GM12878 (cell line): ENCODE results near the gene AGPAT4. TPM values are rescaled to one million over a fixed set of nuclear protein-coding genes. Genes with fewer than 3 reads are reported as not detected.

Experiments used
- BHLHE40 ChIP-seq, 2 experiments: fragments of 450-650 bp in 1 of 2; IDR thresholded peaks; 2 replicates each; pipeline ENCODE4 v1.6.1; 2011 to 2017; ENCODE audit warnings: low read depth in 2 of 2, borderline replicate concordance in 1 of 2, improper control_type of control experiment in 1 of 2, low read length in 1 of 2, mild to moderate bottlenecking in 1 of 2
- CBX3 ChIP-seq: fragments of 200-600 bp; sonication (generic); IDR thresholded peaks from 2 replicates; pipeline ENCODE4 v1.6.1; 2016; ENCODE audit warnings: low read depth, borderline replicate concordance
- EP300 ChIP-seq, 2 experiments: fragments of 150-350 bp in 1 of 2; IDR thresholded peaks; 2 replicates each; pipeline ENCODE4 v1.6.1; 2011 to 2012; ENCODE audit warnings: low read depth in 2 of 2, low read length in 2 of 2, borderline replicate concordance in 1 of 2, improper control_type of control experiment in 1 of 2, inconsistent platforms in 1 of 2; ENCODE audit not compliant: control insufficient read depth in 1 of 2
- HCFC1 ChIP-seq: fragments of 150-350 bp; IDR thresholded peaks from 2 replicates; pipeline ENCODE4 v1.6.1; 2014; ENCODE audit warnings: low read length
- HDAC2 ChIP-seq: fragments of 200-600 bp; sonication (generic); IDR thresholded peaks from 2 replicates; pipeline ENCODE4 v1.6.1; 2017
- IRF3 ChIP-seq: fragments of 450-650 bp; IDR thresholded peaks from 2 replicates; pipeline ENCODE4 v1.6.1; 2014; ENCODE audit warnings: mild to moderate bottlenecking
- JUND ChIP-seq: IDR thresholded peaks from 2 replicates; pipeline ENCODE4 v1.6.1; 2012; ENCODE audit warnings: low read depth, mild to moderate bottlenecking, low read length, improper control_type of control experiment, moderate library complexity
- KDM1A ChIP-seq: fragments of 200-600 bp; sonication (generic); IDR thresholded peaks from 2 replicates; pipeline ENCODE4 v1.6.1; 2016; ENCODE audit warnings: borderline replicate concordance
- LARP7 ChIP-seq: fragments of 450-650 bp; IDR thresholded peaks from 2 replicates; pipeline ENCODE4 v1.6.1; 2017; ENCODE audit warnings: mild to moderate bottlenecking
- MEF2A ChIP-seq: IDR thresholded peaks from 2 replicates; pipeline ENCODE4 v1.6.1; 2011; ENCODE audit warnings: low read depth, mild to moderate bottlenecking, low read length, moderate library complexity; ENCODE audit not compliant: insufficient read depth
- MTA2 ChIP-seq: fragments of 450-650 bp; IDR thresholded peaks from 2 replicates; pipeline ENCODE4 v1.6.1; 2016; ENCODE audit warnings: low read depth, mild to moderate bottlenecking, moderate library complexity
- MXI1 ChIP-seq: fragments of 150-350 bp; IDR thresholded peaks from 2 replicates; pipeline ENCODE4 v1.6.1; 2011; ENCODE audit warnings: low read depth, mild to moderate bottlenecking, inconsistent platforms, low read length, improper control_type of control experiment
- MYB ChIP-seq: fragments of 150-350 bp; IDR thresholded peaks from 2 replicates; pipeline ENCODE4 v1.6.1; 2014; ENCODE audit warnings: mild to moderate bottlenecking, low read depth, low read length, borderline replicate concordance
- NFIC ChIP-seq: IDR thresholded peaks from 2 replicates; pipeline ENCODE4 v1.6.1; 2012; ENCODE audit warnings: low read depth, mild to moderate bottlenecking, inconsistent platforms, low read length, moderate library complexity
- NKRF ChIP-seq: fragments of 450-650 bp; conservative IDR thresholded peaks from 2 replicates; pipeline ENCODE4 v1.6.1; 2017; ENCODE audit warnings: mild to moderate bottlenecking, moderate library complexity
- NR2C1 ChIP-seq: fragments of 450-650 bp; IDR thresholded peaks from 2 replicates; pipeline ENCODE4 v1.6.1; 2017; ENCODE audit warnings: antibody characterized with exemption, mild to moderate bottlenecking, moderate library complexity
- PAX8 ChIP-seq: fragments of 450-650 bp; IDR thresholded peaks from 2 replicates; pipeline ENCODE4 v1.6.1; 2017; ENCODE audit warnings: mild to moderate bottlenecking, moderate library complexity
- RAD21 ChIP-seq: IDR thresholded peaks from 2 replicates; pipeline ENCODE4 v1.6.1; 2011; ENCODE audit warnings: mild to moderate bottlenecking, low read depth, low read length, moderate library complexity; ENCODE audit not compliant: insufficient read depth
- RUNX3 ChIP-seq: IDR thresholded peaks from 2 replicates; pipeline ENCODE4 v1.6.1; 2012; ENCODE audit warnings: low read length, inconsistent platforms
- STAT3 ChIP-seq: IDR thresholded peaks from 2 replicates; pipeline ENCODE4 v1.6.1; 2011; ENCODE audit warnings: low read depth, low read length, improper control_type of control experiment
- TCF3 ChIP-seq: IDR thresholded peaks from 2 replicates; pipeline ENCODE4 v1.6.1; 2012; ENCODE audit warnings: low read depth, mild to moderate bottlenecking, low read length, borderline replicate concordance; ENCODE audit not compliant: insufficient read depth
- WRNIP1 ChIP-seq: IDR thresholded peaks from 2 replicates; pipeline ENCODE4 v1.6.1; 2011; ENCODE audit warnings: low read depth, low read length, improper control_type of control experiment, borderline replicate concordance
- ZSCAN29 ChIP-seq: fragments of 450-650 bp; IDR thresholded peaks from 2 replicates; pipeline ENCODE4 v1.6.1; 2017; ENCODE audit warnings: mild to moderate bottlenecking, moderate library complexity
- polyA plus RNA-seq, 11 experiments: library from polyadenylated mRNA; depleted of rRNA in 4 of 11; unstranded in 6 of 11; stranded (reverse) in 5 of 11; fragments of >200 nt; fragmentation: Nextera tagmentation in 4 of 11; fragmentation: Illumina TruSeq in 1 of 11; extraction: Ambion mirVana in 4 of 11; extraction: Trizol in 1 of 11; gene quantifications; 1 replicate in 1 of 11; 2 replicates in 10 of 11; pipeline versions ENCODE4 v1.2.1 to v1.2.3, GENCODE V29; 2011 to 2016; ENCODE audit warnings: inconsistent platforms in 2 of 11, missing spikeins in 2 of 11, low read depth in 1 of 11
- total RNA-seq, 4 experiments: library from RNA; depleted of rRNA in 3 of 4; stranded (reverse); fragments of >200 nt in 3 of 4; fragmentation: Illumina TruSeq in 1 of 4; extraction: Trizol in 1 of 4; gene quantifications; 2 replicates each; pipeline versions ENCODE4 v1.2.1 to v1.2.3, GENCODE V29; 2013 to 2021
- TF ChIP-seq, protein P1 (sequence below): IDR thresholded peaks from 2 replicates; pipeline ENCODE4 v1.6.1; 2012; ENCODE audit warnings: low read depth, low read length, improper control_type of control experiment
- TF ChIP-seq, protein P2 (sequence below): IDR thresholded peaks from 2 replicates; pipeline ENCODE4 v1.6.1; 2011; ENCODE audit warnings: mild to moderate bottlenecking, low read depth, low read length, moderate library complexity; ENCODE audit not compliant: insufficient replicate concordance

AGPAT4 gene
- total and polyA plus RNA-seq, 10 of the 15 experiments (the other 5 are each of a cell fraction or from before 2014, with no cell fraction given): 0.34 to 2.2 (median 1.3) TPM

- TF ChIP-seq, protein P1, sequence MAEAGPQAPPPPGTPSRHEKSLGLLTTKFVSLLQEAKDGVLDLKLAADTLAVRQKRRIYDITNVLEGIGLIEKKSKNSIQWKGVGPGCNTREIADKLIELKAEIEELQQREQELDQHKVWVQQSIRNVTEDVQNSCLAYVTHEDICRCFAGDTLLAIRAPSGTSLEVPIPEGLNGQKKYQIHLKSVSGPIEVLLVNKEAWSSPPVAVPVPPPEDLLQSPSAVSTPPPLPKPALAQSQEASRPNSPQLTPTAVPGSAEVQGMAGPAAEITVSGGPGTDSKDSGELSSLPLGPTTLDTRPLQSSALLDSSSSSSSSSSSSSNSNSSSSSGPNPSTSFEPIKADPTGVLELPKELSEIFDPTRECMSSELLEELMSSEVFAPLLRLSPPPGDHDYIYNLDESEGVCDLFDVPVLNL: no peak
- TF ChIP-seq MYB (no peak), NR2C1 (no peak), NKRF (no peak), EP300 (IDR thresholded peaks at IDR 0.05; ENCODE audit: borderline replicate concordance in 1 of 2, control insufficient read depth in 1 of 2, low read depth in 2 of 2, low read length in 2 of 2) (no peak), CBX3 (no peak), HCFC1 (no peak), NFIC (no peak), MXI1 (no peak), RAD21 (no peak), IRF3 (no peak), JUND (no peak), RUNX3 (no peak), STAT3 (no peak), HDAC2 (no peak), ZSCAN29 (no peak), MEF2A (no peak), PAX8 (no peak), BHLHE40 (IDR thresholded peaks at IDR 0.05; ENCODE audit: borderline replicate concordance in 1 of 2, low read depth in 2 of 2, low read length in 1 of 2) (no peak), LARP7 (no peak), MTA2 (no peak; the same call in 1 of the 2 replicates), WRNIP1 (no peak), TCF3 (no peak), KDM1A (no peak)
- TF ChIP-seq, protein P2, sequence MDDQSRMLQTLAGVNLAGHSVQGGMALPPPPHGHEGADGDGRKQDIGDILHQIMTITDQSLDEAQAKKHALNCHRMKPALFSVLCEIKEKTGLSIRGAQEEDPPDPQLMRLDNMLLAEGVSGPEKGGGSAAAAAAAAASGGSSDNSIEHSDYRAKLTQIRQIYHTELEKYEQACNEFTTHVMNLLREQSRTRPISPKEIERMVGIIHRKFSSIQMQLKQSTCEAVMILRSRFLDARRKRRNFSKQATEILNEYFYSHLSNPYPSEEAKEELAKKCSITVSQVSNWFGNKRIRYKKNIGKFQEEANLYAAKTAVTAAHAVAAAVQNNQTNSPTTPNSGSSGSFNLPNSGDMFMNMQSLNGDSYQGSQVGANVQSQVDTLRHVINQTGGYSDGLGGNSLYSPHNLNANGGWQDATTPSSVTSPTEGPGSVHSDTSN: no peak
Measured at GRCh38 chr6:161273752-161274487, at the start of gene AGPAT4 (continued).
